Peyer's patch (tissue), 4 donors: ENCODE measurements around the gene TAGAP. TPM values are rescaled to one million over a fixed set of nuclear protein-coding genes. Genes with fewer than 3 reads are reported as not detected.
"Not testable (repeated sequence)": the region's sequence is repeated elsewhere in the genome, so short reads cannot be mapped to it uniquely, and the experiment has no call there.

Source experiments
- DNase-seq, 3 donors: peaks; one replicate each; pipeline ENCODE4 v3.0.0-alpha.2; 2017 to 2019
- H3K27ac ChIP-seq, 4 donors: fragments of 200-600 bp; sonication (generic); one replicate each; pipeline ENCODE4 v1.5.1; 2016 to 2019
- H3K27me3 ChIP-seq, 2 donors: fragments of 200-600 bp; sonication (generic); one replicate each; pipeline ENCODE4 v1.5.1; 2019
- H3K36me3 ChIP-seq, 3 donors: fragments of 200-600 bp; sonication (generic); one replicate each; pipeline ENCODE4 v1.5.1; 2016 to 2019
- H3K4me1 ChIP-seq, 4 donors: fragments of 200-600 bp; sonication (generic); one replicate each; pipeline ENCODE4 v1.5.1; 2016 to 2019
- H3K4me3 ChIP-seq, 4 donors: fragments of 200-600 bp; sonication (generic); 1 replicate in 3 of 4; 2 replicates in 1 of 4; pipeline ENCODE4 v1.5.1; 2016 to 2019; ENCODE audit warnings: mild to moderate bottlenecking in 1 of 4
- H3K9me3 ChIP-seq, 4 donors: fragments of 200-600 bp; sonication (generic); one replicate each; pipeline ENCODE4 v1.5.1; 2016 to 2019; ENCODE audit warnings: mild to moderate bottlenecking in 1 of 4
- CTCF ChIP-seq, 6 experiments: fragments of 450-650 bp in 4 of 6; fragments of 200-600 bp in 2 of 6; sonication (generic) in 1 of 6; IDR thresholded peaks; one replicate each; pipeline ENCODE4 v1.5.1; 2017 to 2019; ENCODE audit warnings: antibody characterized with exemption in 6 of 6, mild to moderate bottlenecking in 3 of 6, moderate library complexity in 1 of 6
- POLR2A ChIP-seq, 2 donors: fragments of 450-650 bp; IDR thresholded peaks; one replicate each; pipeline ENCODE4 v1.5.1; 2017; ENCODE audit warnings: antibody characterized with exemption in 2 of 2, mild to moderate bottlenecking in 2 of 2, moderate library complexity in 2 of 2
- total RNA-seq, 4 donors: library from RNA; depleted of rRNA; stranded (reverse); fragments of >200 nt; gene quantifications; one replicate each; pipeline ENCODE4 v1.1.0, GENCODE V29; 2016

The TAGAP gene
- total RNA-seq, 4 donors from 2014 or later = 3.9 to 18.2 (median 5.4) TPM

GRCh38 chr6:159017757-159018559, 26.8 kb downstream of the TAGAP start:
- H3K27me3 ChIP-seq = no peaks in the 10 kb centered on the region
- H3K36me3 ChIP-seq = no peaks in the 10 kb centered on the region
- DNase-seq = no peak
- no peak overlapping the region for H3K4me3 ChIP-seq
- no peak overlapping the region for H3K27ac ChIP-seq
- H3K4me1 ChIP-seq = no peaks in the 10 kb centered on the region
- TF ChIP-seq CTCF (IDR thresholded peaks at IDR 0.05) (no peak), POLR2A (IDR thresholded peaks at IDR 0.05) (no peak)
- H3K9me3 ChIP-seq = no peaks in the 10 kb centered on the region

GRCh38 chr6:159014406-159014805, 30.4 kb downstream of the TAGAP start:
- H3K9me3 ChIP-seq = no peaks in the 10 kb centered on the region
- TF ChIP-seq CTCF (IDR thresholded peaks at IDR 0.05) = no peak
- TF ChIP-seq POLR2A (IDR thresholded peaks at IDR 0.05) = no peak
- H3K36me3 ChIP-seq = no peaks in the 10 kb centered on the region
- DNase-seq = no peak
- H3K4me3 ChIP-seq = no peak overlapping the region
- H3K27me3 ChIP-seq = no peaks in the 10 kb centered on the region
- no peak overlapping the region for H3K27ac ChIP-seq
- H3K4me1 ChIP-seq = no peaks in the 10 kb centered on the region

- no peak for TF ChIP-seq CTCF (IDR thresholded peaks at IDR 0.05)
- TF ChIP-seq POLR2A (IDR thresholded peaks at IDR 0.05) = no peak
- H3K4me1 ChIP-seq = no peaks in the 10 kb centered on the region
- no peak overlapping the region for H3K4me3 ChIP-seq
- no peaks in the 10 kb centered on the region for H3K36me3 ChIP-seq
- H3K27me3 ChIP-seq = no peaks in the 10 kb centered on the region
- no peak for DNase-seq
- H3K27ac ChIP-seq = no peak overlapping the region
- H3K9me3 ChIP-seq = no peaks in the 10 kb centered on the region
These were observed 31.6 kb downstream of the TAGAP start for GRCh38 chr6:159013229-159013628.

DNA sequence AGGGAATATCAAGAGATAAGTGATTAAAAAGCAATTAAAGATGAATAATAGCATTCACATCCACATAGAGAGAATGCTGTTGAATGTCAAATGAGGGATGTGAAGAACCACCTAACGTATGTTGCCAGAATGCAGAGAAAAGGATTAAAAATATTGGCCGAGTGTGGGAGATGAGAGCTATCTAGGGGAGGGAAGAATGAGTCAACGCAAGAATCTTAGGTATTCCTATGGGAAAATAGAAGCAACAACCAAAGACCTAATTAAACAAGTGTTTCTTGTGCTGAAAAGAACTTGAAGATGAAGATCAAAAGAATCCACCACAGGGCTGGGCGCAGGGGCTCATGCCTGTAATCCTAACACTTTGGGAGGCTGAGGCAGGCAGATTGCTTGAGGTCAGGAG, 32.6 kb downstream of the TAGAP start:
- Histone ChIP-seq H3K27me3 (no peaks in the 10 kb centered on the region), H3K4me3 (no peak overlapping the region), H3K36me3 (no peaks in the 10 kb centered on the region), H3K27ac (no peak overlapping the region), H3K4me1 (no peaks in the 10 kb centered on the region), H3K9me3 (no peaks in the 10 kb centered on the region)
- TF ChIP-seq CTCF (IDR thresholded peaks at IDR 0.05) (no peak), POLR2A (IDR thresholded peaks at IDR 0.05) (no peak)
- DNase-seq = no peak

DNA sequence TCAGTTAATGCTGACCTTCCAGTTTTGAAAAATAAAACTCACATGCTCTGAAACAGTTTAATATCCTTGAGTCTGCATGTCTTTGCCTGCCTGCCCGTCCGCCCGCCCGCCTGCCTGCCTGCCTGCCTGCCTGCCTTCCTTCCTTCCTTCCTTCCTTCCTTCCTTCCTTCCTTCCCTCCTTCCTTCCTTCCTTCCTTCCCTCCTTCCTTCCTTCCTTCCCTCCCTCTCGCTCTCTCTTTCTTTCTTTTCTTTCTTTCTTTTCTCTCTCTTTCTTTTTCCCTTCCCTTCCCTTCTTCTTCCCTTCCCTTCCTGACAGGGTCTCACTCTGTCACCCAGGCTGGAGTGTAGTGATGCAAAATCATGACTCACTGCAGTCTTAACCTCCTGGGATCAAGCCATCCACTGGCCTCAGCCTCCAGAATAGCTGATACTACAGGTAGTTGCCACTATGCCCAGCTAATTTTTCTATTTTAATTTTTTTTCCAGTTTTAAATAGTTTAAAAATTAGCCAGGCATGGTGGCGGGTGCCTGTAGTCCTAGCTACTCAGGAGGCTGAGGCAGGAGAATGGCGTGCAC, 34.7 kb downstream of the TAGAP start:
- H3K36me3 ChIP-seq, H3K4me3 ChIP-seq, H3K9me3 ChIP-seq, DNase-seq, H3K27me3 ChIP-seq, H3K4me1 ChIP-seq, H3K27ac ChIP-seq: not testable (repeated sequence)

GRCh38 chr6:159008656-159009288, 36.0 kb downstream of the TAGAP start:
- Histone ChIP-seq H3K9me3 (no peaks in the 10 kb centered on the region), H3K36me3 (no peaks in the 10 kb centered on the region), H3K4me3 (peak overlapping the region in 2 of 4 donors; percentile 23), H3K27ac (peak overlapping the region in 1 of 4 donors; percentile 58), H3K27me3 (no peaks in the 10 kb centered on the region), H3K4me1 (no peaks in the 10 kb centered on the region)
- DNase-seq = no peak
- TF ChIP-seq POLR2A (IDR thresholded peaks at IDR 0.05) (no peak), CTCF (IDR thresholded peaks at IDR 0.05) (peak; percentile 9 to 86 (median 66))
